Measurements from ENCODE around the gene FOXD3. TPM values are rescaled to one million over a fixed set of nuclear protein-coding genes. Genes with fewer than 3 reads are reported as not detected.

FOXD3 gene
- total RNA-seq, 1 experiment from 2014 or later = 0.13 TPM

- no peaks in the 10 kb centered on the region for H3K9me3 ChIP-seq (replicated peaks)
- no peaks in the 10 kb centered on the region for H3K36me3 ChIP-seq
- H3K4me1 ChIP-seq (replicated peaks) = no peaks in the 10 kb centered on the region
Observed at GRCh38 chr1:63359561-63359960, 37.2 kb downstream of the FOXD3 start.

DNA sequence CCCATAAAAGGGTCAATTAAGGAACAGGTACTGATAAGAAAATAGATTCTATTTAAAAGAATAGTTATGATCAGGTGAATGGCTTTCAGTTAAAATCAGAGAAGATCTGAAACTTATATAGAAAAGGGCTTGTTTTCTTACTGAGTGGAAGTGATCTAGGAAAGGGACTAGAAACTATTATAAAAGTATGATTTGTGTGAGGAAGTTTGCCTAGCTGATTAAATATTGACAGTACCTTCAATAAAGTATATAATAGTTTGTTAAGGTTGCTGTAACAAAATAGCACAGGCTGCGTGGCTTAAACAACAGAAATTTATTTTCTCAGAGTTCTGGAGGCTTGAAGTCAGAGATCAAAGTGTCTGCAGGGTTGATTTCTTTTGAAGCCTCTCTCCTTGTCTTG is 39.7 kb downstream of the FOXD3 start:
- peaks cover 4% of the 10 kb centered on the region for H3K4me1 ChIP-seq (replicated peaks)
- no peak for DNase-seq (ENCODE audit: low read depth in 1 of 2, low spot score in 2 of 2)
- H3K36me3 ChIP-seq = no peaks in the 10 kb centered on the region
- no peak overlapping the region for H3K27ac ChIP-seq
- peaks cover 2% of the 10 kb centered on the region; the same call in 1 of the 2 replicates for H3K27me3 ChIP-seq (replicated peaks)
- H3K4me3 ChIP-seq = no peak overlapping the region
- H3K9me3 ChIP-seq (replicated peaks) = no peaks in the 10 kb centered on the region

More at GRCh38 chr1:63359561-63359960, 37.2 kb downstream of the FOXD3 start:
- H3K27me3 ChIP-seq (replicated peaks) = peaks cover 10% of the 10 kb centered on the region; the same call in 1 of the 2 replicates
- H3K4me3 ChIP-seq = no peak overlapping the region
- H3K27ac ChIP-seq = no peak overlapping the region
- no peak for DNase-seq (ENCODE audit: low read depth in 1 of 2, low spot score in 2 of 2)

- H3K4me1 ChIP-seq (replicated peaks) = peaks cover 6% of the 10 kb centered on the region
- peaks cover 2% of the 10 kb centered on the region; the same call in 1 of the 2 replicates for H3K27me3 ChIP-seq (replicated peaks)
- no peaks in the 10 kb centered on the region for H3K9me3 ChIP-seq (replicated peaks)
- H3K27ac ChIP-seq = no peak overlapping the region
- no peak overlapping the region for H3K4me3 ChIP-seq
- no peaks in the 10 kb centered on the region for H3K36me3 ChIP-seq
- no peak for DNase-seq (ENCODE audit: low read depth in 1 of 2, low spot score in 2 of 2)
Observed at GRCh38 chr1:63362578-63362977, 40.2 kb downstream of the FOXD3 start.

GRCh38 chr1:63363014-63363413 is 40.6 kb downstream of the FOXD3 start:
- H3K27me3 ChIP-seq (replicated peaks) = peaks cover 2% of the 10 kb centered on the region; the same call in 1 of the 2 replicates
- no peak overlapping the region for H3K27ac ChIP-seq
- H3K4me1 ChIP-seq (replicated peaks) = peaks cover 6% of the 10 kb centered on the region
- no peak for DNase-seq (ENCODE audit: low read depth in 1 of 2, low spot score in 2 of 2)
- no peaks in the 10 kb centered on the region for H3K9me3 ChIP-seq (replicated peaks)
- H3K36me3 ChIP-seq = no peaks in the 10 kb centered on the region
- H3K4me3 ChIP-seq = no peak overlapping the region

GRCh38 chr1:63366908-63367214 is 44.5 kb downstream of the FOXD3 start:
- H3K4me1 ChIP-seq (replicated peaks) = peaks cover 12% of the 10 kb centered on the region
- H3K27ac ChIP-seq = no peak overlapping the region
- H3K4me3 ChIP-seq = peak overlapping the region; percentile 58
- H3K9me3 ChIP-seq (replicated peaks) = no peaks in the 10 kb centered on the region
- no peaks in the 10 kb centered on the region for H3K36me3 ChIP-seq
- DNase-seq (ENCODE audit: low read depth in 1 of 2, low spot score in 2 of 2) = no peak
- H3K27me3 ChIP-seq (replicated peaks) = peaks cover 2% of the 10 kb centered on the region; the same call in 1 of the 2 replicates

- no peak within 1 kb of the TSS for H3K27ac ChIP-seq
- peak; percentile 92 to 96 for DNase-seq (ENCODE audit: low read depth in 1 of 2, low spot score in 2 of 2)
- H3K27me3 ChIP-seq (replicated peaks) = peaks cover 2% of the 10 kb centered on the region; the same call in 1 of the 2 replicates
- no peaks in the 10 kb centered on the region for H3K36me3 ChIP-seq
- peak within 1 kb of the TSS; percentile 58 for H3K4me3 ChIP-seq
- no peaks in the 10 kb centered on the region for H3K9me3 ChIP-seq (replicated peaks)
- H3K4me1 ChIP-seq (replicated peaks) = peaks cover 12% of the 10 kb centered on the region
Observed at GRCh38 chr1:63367215-63368103, 45.1 kb downstream of the FOXD3 start, which contains the start of gene ALG6. TSS of gene ALG6 (plus strand) at chr1:63367627. CDS start at chr1:63370978, 3,351 bp downstream.

DNA sequence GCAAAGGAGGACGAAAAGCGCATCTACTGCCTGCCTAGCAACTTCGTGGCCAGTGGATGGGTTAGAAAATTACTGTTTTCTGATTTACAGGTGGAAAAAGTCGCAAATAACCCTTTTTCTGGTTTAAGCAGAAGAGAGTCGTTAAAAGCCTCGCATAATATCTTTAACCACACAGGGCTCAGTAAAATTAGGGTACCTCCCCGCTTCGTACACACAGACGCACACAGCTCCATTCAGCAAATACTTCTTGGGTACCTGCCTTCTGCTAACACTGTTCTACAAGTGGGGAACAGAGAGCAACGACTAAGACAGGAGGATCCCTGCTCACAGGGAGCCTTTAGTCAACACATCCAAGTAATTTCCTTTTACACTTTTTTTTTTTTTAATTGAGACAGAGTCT is 45.8 kb downstream of the FOXD3 start:
- no peak overlapping the region for H3K27ac ChIP-seq
- H3K4me3 ChIP-seq = peak overlapping the region; percentile 58
- no peak for DNase-seq (ENCODE audit: low read depth in 1 of 2, low spot score in 2 of 2)

More for the DNA sequence above, 45.8 kb downstream of the FOXD3 start:
- Histone ChIP-seq H3K27me3 (replicated peaks) (no peaks in the 10 kb centered on the region), H3K4me1 (replicated peaks) (peaks cover 12% of the 10 kb centered on the region), H3K36me3 (no peaks in the 10 kb centered on the region), H3K9me3 (replicated peaks) (no peaks in the 10 kb centered on the region)

Other genes starting within 250 kb of the FOXD3 start
- 6.9 and 14.5 TPM in 2 replicates for gene ALG6, start 45.1 kb downstream of the FOXD3 start, total RNA-seq (2014; rRNA removed; shearing (Covaris generic))
- gene ITGB3BP, start 200.7 kb downstream of the FOXD3 start, total RNA-seq (2014; rRNA removed; shearing (Covaris generic)) = 39.6 and 49.7 TPM in 2 replicates
- 2.5 and 5.4 TPM in 2 replicates for gene EFCAB7, start 201.0 kb downstream of the FOXD3 start, total RNA-seq (2014; rRNA removed; shearing (Covaris generic))

Data from SJSA1 (cell line).